ENCODE results near the gene AFMID. TPM values are rescaled to one million over a fixed set of nuclear protein-coding genes. Genes with fewer than 3 reads are reported as not detected.
"Not testable (repeated sequence)": the region's sequence is repeated elsewhere in the genome, so short reads cannot be mapped to it uniquely, and the experiment has no call there.

The AFMID gene, protein sequence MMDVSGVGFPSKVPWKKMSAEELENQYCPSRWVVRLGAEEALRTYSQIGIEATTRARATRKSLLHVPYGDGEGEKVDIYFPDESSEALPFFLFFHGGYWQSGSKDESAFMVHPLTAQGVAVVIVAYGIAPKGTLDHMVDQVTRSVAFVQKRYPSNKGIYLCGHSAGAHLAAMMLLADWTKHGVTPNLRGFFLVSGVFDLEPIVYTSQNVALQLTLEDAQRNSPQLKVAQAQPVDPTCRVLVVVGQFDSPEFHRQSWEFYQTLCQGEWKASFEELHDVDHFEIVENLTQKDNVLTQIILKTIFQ
- total RNA-seq: 100 to 1,000 TPM in 1 of 6 donors, 10 to 100 TPM in 5; 30.5 to 265 (median 44.2) TPM

DNA sequence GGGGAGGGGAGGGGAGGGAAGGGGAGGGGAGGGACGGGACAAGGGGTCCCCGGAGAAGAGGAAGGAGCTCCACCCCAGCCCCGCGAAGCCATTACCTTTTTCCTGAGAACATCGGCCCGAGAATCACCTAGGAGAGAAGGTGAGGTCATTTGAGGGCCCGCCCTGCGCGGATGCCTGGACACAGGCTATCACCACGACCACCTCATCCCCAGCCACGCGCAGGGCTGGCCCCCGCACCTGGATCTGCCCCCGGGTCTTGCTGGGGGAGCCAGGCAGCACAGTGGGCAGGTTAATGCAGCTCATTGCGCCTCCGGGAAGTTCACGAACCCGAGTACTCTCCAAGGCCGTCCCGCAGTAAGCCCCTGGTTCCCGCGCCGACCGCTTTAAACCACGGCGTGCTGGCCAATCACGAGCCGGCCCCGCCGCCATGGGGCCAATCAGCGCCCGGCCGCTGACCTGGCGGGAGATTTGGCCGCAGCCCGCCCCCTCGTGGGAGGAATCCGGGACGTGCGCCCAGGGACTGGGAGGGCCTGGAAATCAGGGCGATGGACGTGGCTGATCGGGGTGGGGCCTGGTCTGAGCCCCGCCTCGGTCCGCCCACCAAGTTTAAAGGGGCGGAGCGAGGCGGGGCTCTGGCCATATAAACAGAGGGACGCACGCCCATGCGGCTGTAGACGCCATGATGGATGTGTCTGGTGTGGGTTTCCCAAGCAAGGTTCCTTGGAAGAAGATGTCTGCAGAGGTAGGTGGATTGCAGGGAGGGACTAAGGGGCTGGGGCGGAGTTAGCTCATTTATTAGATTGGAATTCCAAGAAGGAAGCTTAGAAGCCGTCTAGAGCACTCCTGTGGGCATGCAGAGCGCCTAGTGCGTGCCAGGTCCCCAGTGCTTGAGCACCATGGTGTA is at the start of gene AFMID, which contains the start of gene TK1:
AFMID (plus strand) TSS at position 671 of the 904 bp plus-strand sequence; CDS start at position 680, 9 bp downstream.
TK1 (minus strand) TSS at position 361 of the 904 bp plus-strand sequence; CDS start at position 303, 58 bp downstream.
- Histone ChIP-seq H3K4me3 (peak within 1 kb of the TSS; percentile 47 to 69 (median 66)), H3K9me3 (no peaks in the 10 kb centered on the region), H3K36me3 (peaks cover 0 to 16% (median 12%) of the 10 kb centered on the region in 4 donors), H3K27ac (peak within 1 kb of the TSS; percentile 63 to 88 (median 81)), H3K4me1 (peaks cover 25 to 59% (median 34%) of the 10 kb centered on the region in 4 donors), H3K27me3 (no peaks in the 10 kb centered on the region)
- peak; percentile 98 for ATAC-seq (ENCODE audit: low FRiP score in 2 of 2)
- TF ChIP-seq POLR2AphosphoS5 (IDR thresholded peaks at IDR 0.05): peak; percentile 62 to 88
- peak in 3 of 4 donors; percentile 27 to 83 (median 72) for TF ChIP-seq POLR2A (IDR thresholded peaks at IDR 0.05)
- TF ChIP-seq, protein P1, sequence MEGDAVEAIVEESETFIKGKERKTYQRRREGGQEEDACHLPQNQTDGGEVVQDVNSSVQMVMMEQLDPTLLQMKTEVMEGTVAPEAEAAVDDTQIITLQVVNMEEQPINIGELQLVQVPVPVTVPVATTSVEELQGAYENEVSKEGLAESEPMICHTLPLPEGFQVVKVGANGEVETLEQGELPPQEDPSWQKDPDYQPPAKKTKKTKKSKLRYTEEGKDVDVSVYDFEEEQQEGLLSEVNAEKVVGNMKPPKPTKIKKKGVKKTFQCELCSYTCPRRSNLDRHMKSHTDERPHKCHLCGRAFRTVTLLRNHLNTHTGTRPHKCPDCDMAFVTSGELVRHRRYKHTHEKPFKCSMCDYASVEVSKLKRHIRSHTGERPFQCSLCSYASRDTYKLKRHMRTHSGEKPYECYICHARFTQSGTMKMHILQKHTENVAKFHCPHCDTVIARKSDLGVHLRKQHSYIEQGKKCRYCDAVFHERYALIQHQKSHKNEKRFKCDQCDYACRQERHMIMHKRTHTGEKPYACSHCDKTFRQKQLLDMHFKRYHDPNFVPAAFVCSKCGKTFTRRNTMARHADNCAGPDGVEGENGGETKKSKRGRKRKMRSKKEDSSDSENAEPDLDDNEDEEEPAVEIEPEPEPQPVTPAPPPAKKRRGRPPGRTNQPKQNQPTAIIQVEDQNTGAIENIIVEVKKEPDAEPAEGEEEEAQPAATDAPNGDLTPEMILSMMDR (IDR thresholded peaks at IDR 0.05): peak; percentile 72 to 98 (median 94)
- TF ChIP-seq EP300 (IDR thresholded peaks at IDR 0.05): no peak
- peak; percentile 98 to 99 for DNase-seq
- 8 to 9% methylated on average over 19 to 22 of the region's 57 CpGs for WGBS, 2 donors

DNA sequence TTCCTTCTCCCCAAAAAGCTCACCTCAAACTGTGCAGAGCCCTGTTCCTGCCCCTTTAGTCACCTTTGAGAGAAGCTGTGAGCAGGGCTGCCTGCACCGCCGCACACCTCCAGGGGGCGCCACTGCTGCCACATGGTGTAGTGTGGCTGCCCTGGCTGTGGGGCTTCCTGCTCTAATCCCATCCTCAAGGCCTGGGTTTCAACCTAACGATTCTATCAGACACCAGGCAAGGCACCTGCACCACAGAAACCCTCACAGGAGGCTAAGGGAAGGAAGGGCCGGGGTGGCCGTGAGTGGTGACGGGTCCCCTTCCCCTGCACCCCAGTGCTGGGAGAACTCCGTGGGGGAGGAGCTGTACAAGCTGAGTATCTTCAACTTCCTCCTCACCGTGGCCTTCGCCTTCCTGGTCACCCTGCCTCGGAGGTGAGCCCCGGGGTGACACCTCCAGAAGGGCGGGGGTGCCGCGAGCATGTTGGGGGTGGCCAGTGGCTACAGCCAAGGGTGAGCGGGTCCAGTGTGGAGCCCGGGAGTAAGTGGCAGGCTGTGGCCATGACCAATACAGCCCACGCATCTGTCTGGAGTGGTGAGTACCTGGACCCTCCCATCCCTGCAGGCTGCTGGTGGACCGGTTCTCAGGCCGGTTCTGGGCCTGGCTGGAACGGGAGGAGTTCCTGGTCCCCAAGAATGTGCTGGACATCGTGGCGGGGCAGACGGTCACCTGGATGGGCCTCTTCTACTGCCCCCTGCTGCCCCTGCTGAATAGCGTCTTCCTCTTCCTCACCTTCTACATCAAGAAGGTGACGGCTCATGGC is 49.6 kb upstream of the AFMID start:
- 50 to 52% methylated on average over 10 to 22 of the region's 26 CpGs for WGBS, 2 donors
- peak overlapping the region in 3 of 4 donors; percentile 35 to 46 (median 43) for H3K27ac ChIP-seq

DNA sequence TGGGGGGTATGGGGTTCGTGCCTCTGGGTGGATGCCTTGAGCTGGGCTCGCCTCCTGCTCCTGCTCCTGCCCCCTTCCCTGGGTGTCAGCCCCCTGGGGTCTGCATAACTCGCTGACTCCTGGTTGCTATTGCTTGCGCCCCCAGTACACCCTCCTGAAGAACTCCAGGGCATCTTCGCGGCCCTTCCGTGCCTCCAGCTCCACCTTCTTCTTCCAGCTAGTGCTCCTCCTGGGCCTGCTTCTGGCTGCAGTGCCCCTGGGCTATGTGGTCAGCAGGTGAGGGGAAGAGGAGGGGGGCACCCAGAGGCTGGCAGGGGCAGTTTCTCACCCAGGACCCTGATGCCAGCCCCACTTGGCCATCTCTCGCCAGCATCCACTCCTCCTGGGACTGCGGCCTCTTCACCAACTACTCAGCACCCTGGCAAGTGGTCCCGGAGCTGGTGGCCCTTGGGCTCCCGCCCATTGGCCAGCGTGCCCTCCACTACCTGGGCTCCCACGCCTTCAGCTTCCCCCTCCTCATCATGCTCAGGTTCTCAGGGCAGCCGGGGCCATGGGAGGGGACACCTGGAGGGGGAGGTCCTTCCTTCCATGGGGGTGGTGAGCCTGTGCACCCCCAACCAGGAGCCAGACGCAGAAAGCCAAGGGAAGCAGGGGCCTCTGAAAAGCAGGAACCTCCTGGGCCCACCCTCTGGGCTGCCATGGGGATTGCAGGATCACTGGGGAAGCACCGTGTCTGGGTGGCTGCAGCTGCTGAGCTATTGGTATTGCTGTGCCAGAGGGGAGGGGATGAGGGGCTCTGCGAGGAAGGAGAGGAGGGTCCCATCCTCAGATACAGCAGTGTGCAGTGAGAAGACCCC is 48.7 kb upstream of the AFMID start:
- H3K36me3 ChIP-seq: no peaks in the 10 kb centered on the region
- no peak for TF ChIP-seq POLR2A (IDR thresholded peaks at IDR 0.05)
- TF ChIP-seq POLR2AphosphoS5 (IDR thresholded peaks at IDR 0.05): no peak
- TF ChIP-seq EP300 (IDR thresholded peaks at IDR 0.05): no peak
- TF ChIP-seq, protein P1 (IDR thresholded peaks at IDR 0.05): no peak
- H3K27me3 ChIP-seq: no peaks in the 10 kb centered on the region
- no peak overlapping the region for H3K4me3 ChIP-seq
- ATAC-seq (ENCODE audit: low FRiP score in 2 of 2): no peak
- no peaks in the 10 kb centered on the region for H3K9me3 ChIP-seq
- peak overlapping the region in 1 of 4 donors; percentile 46 for H3K27ac ChIP-seq
- DNase-seq: peak in 1 of 2 donors; percentile 56
- 80 to 87% methylated on average over 9 to 16 of the region's 17 CpGs for WGBS, 2 donors
- H3K4me1 ChIP-seq: peaks cover 27 to 60% (median 39%) of the 10 kb centered on the region in 4 donors

More for the DNA sequence above, 49.6 kb upstream of the AFMID start:
- Histone ChIP-seq H3K9me3 (no peaks in the 10 kb centered on the region), H3K36me3 (no peaks in the 10 kb centered on the region), H3K4me3 (no peak overlapping the region), H3K4me1 (peaks cover 32 to 65% (median 40%) of the 10 kb centered on the region in 4 donors), H3K27me3 (no peaks in the 10 kb centered on the region)
- DNase-seq (peak; percentile 52 to 88), ATAC-seq (ENCODE audit: low FRiP score in 2 of 2) (no peak)
- TF ChIP-seq POLR2AphosphoS5 (IDR thresholded peaks at IDR 0.05): no peak
- TF ChIP-seq, protein P1 (IDR thresholded peaks at IDR 0.05): peak in 2 of 6 experiments; percentile 16 to 25

DNA sequence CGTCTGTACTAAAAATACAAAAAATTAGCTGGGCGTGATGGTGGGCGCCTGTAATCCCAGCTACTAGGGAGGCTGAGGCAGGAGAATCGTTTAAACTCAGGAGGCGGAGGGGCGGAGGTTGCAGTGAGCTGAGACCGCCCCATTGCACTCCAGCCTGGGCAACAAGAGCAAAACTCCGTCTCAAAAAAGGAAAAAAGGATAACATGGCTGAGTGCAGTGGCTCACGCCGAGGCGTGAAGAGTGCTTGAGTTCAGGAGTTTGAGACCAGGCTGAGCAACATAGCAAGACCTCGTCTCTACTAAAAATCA is 47.3 kb upstream of the AFMID start:
- DNase-seq; H3K36me3 ChIP-seq; H3K9me3 ChIP-seq; H3K4me3 ChIP-seq; ATAC-seq (ENCODE audit: low FRiP score in 2 of 2); H3K27me3 ChIP-seq: not testable (repeated sequence)
- H3K4me1 ChIP-seq: peaks cover 33 to 62% (median 46%) of the 10 kb centered on the region in 4 donors
- H3K27ac ChIP-seq: peak overlapping the region; percentile 61 to 81 (median 74)
- 73 to 81% methylated on average over 12 of the region's 12 CpGs for WGBS, 2 donors
- TF ChIP-seq, protein P1 (IDR thresholded peaks at IDR 0.05): peak in 1 of 6 experiments; percentile 5

Measured in upper lobe of left lung (tissue), 6 donors.